ENCODE results near the gene ZNF879.

The ZNF879 gene

DNA sequence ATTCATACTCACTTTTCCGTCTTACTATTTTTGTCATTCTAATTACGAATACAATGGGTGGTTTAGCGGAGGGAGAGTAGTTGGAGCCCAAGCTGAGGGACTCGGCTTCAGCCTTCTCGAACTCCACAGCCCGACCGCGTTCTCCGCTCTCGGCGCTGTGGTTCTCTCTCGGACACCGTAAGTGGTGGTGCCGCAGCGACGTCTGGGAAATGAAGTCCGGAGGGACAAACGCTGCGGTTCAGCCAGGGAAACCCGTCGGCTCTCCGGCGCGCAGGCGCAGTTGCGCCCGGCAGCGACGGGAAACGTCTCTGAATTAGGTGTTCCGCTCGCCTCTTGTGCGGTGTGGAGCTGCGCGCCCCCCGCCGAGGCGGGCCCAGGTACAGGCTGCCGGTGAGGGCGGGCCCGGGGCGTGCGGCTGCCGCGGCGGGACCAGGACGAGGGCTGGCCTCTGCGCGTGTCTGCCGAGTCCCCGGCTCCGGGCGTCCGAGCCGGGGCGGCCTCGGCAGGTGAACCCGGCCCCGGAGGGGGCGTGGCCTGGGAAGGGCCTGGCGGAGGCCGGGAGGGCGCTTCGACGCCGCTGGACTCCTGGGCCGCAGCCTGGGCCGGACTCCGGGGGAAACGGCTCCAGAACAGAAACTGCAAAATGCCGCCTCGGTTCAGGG is at the start of gene ZNF879:
TSS of gene ZNF879 (plus strand) at position 277 of the 662 bp plus-strand sequence. CDS start 1,201 bp downstream, outside the sequence.
- DNase-seq (ENCODE audit: low spot score) = no peak

- no peak for DNase-seq (ENCODE audit: low spot score)
Observed at GRCh38 chr5:178981381-178981780, 42.2 kb upstream of the ZNF879 start.

- DNase-seq (ENCODE audit: low spot score) = no peak
Observed at GRCh38 chr5:178982941-178983340, 40.7 kb upstream of the ZNF879 start.

DNA sequence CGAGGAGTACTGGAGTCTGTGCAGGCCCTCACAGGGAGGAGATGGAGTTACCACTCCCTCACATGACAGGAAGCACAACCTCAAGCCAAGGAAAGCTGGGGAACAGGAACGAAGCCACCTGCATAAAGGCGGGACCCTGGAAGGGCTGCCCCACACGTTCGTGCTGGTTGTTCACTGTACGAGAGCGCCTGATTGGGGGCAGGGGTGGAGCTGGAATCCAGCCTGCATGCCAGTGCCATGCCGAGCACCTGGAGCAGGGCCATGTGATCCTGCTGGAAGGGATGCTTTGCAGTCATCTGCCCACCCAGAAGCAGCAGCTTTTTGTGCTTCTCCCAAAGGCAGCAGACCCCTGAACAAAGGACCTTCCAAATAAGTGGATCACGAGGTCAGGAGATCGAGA is 39.9 kb upstream of the ZNF879 start:
- no peak for DNase-seq (ENCODE audit: low spot score)

DNA sequence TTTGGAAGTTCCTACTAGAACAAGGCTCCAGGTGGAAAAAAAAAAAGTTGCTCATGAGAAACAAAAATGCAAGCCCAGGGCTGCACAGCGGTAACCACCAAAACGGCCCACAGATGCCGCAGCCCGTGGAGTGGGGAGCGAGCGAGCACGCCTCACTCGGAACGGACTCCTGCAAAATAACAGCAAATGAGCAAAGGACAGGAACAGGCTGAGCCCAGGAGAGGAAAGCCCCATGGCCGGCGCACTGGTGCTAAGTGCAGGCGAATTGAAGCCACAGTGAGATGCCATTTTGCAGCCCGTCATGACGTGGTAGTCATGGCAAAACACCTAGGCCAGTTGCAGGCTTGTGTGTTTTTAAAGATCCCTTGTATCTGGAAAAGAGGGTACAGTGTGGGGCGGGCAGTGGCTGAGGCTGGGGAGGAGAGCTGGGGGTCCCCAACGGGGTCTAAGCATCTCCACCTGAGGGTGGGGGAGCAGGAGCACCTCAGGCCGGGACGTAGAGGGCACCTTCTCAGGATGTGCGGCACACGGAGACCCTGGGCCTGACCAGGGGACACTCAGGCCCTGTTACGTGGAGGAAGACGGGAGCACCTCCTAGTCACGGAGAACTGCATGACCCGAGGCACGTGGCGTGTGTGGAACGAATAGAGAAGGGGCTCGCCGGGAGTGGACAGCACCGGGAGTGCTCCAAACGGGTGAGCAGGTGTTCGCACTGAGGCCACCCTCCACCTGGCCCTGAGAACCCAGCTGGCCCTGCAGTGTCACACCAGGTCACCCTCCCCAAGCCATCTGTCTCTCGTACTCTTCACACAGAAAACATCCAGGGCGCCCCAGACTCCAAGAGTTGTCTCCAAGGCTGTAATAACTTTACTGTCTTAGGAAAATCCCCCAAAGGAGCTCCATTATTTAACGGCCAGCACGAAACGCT is 39.2 kb upstream of the ZNF879 start:
- DNase-seq (ENCODE audit: low spot score) = no peak

- DNase-seq (ENCODE audit: low spot score) = no peak
Observed at GRCh38 chr5:178986326-178986960, 37.2 kb upstream of the ZNF879 start.

DNA sequence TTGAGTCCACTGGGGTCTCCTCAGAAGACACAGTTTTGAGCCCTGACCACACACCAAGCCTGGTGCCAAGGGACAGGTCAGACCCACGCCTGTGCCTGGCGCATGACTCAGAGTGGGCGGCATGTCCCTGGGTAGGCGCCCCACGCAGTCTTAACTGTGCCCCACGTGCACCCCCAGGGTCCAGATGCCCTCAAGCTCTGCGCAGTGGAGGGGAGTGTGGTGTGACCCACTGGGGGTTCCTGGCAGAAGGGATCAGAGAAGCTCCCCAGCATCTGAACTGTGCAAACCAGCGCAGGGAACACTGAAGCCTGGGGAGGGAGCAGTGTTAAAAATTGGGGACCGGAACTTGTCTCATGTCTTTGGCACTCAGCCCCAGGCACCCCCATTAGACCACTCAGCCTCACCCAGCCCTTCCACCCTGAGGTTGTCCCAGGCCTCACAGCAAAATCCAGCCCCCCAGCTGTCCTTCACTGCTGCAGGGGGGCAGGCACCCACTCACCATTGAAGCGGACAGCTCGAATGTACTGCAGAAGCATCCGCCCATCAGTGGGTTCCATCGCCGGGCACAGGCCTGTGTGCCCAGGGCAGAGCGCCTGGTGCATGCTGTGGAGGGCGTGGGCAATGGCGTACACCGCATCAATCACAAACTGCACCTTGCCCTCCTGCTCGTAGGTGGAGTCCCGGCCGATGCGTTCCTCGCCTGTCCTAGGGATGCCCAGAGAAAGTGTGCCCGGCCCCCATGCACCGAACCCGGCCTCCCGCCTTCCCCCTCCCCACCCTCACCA is 35.0 kb upstream of the ZNF879 start:
- DNase-seq (ENCODE audit: low spot score) = no peak

- DNase-seq (ENCODE audit: low spot score) = no peak
Observed at GRCh38 chr5:178989311-178989710, 34.3 kb upstream of the ZNF879 start.

GRCh38 chr5:178990491-178990890 is 33.1 kb upstream of the ZNF879 start:
- DNase-seq (ENCODE audit: low spot score) = no peak

GRCh38 chr5:178991190-178992145 is 32.1 kb upstream of the ZNF879 start:
- no peak for DNase-seq (ENCODE audit: low spot score)

GRCh38 chr5:178992291-178992895 is 31.2 kb upstream of the ZNF879 start:
- no peak for DNase-seq (ENCODE audit: low spot score)

DNA sequence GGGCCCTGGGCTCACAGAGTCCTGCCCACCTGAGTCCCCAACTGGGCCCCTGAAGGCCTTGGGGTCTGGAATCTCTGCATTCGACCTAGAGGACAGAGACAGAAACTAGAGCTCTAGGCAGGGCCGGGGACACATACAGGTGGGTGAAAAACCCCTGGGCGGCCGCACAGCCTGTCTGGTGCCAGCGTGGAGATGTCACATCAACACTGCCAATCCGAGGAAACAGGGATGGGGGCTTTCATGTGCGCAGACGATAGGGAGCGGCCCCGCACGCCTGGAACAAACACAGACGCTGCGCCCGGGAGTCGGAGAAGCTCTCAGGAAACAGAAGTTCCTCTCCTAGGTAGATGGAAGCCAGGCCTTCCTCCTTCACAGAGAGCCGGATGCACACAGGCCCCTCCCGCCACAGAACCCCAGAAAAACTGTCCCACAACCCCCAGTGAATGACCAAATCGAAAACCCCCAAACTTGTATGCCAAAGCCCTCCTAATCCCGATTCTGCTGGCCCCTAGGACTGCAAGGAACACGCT is 30.3 kb upstream of the ZNF879 start:
- no peak for DNase-seq (ENCODE audit: low spot score)

DNA sequence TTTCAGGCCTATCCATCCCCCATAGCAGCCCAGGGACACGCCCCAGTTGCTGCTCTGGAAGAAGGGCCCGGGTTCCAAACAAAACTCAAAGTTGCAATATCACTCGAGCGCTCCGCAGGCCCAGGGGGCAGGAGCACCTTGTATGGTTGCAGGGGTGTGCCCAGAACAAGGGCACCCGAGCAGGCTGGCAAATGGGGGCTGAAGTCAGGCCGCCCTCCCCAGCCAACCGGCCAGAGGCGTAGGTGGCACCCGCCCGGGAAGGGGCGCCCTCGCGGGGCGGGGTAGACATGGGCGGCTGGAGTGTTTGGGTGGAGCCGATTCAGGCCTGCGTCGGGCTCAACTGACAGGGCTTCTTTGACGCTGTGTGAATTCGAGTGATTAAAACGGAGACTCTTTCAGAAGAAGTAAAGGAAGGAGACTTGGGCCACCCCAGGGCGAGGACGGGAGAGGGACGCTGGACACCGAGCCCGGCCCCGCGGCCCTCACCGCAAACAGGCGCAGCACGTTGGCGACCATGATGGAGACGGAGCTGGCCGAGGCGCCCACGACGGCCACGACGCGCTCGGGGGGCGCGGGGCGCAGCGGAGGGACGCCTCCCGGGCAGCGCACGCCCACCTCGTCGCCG is 29.5 kb upstream of the ZNF879 start:
- no peak for DNase-seq (ENCODE audit: low spot score)

- DNase-seq (ENCODE audit: low spot score) = no peak
Observed at GRCh38 chr5:178994580-178995340, 28.8 kb upstream of the ZNF879 start, which contains the start of gene GRM6. GRM6 (minus strand) TSS chr5:178995320; CDS start chr5:178994944, 376 bp downstream.

DNA sequence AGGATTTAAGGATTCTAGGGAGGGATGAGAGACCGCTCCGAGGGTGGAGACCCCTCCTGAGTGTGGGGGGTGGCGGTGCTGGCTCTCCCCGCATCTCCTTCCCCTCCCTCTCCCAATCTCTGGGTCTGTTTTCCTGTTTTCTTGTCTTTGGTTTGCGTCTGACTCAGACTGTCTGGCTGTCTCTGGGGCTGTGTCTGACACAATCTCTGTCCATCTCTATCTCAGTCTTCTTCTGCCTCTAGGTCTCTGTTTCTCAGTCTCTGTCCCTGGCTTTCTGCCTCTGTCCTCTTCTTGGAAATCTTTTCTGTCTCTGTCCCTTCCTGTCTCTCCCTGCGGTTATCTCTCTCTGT is 28.3 kb upstream of the ZNF879 start:
- no peak for DNase-seq (ENCODE audit: low spot score)

- no peak for DNase-seq (ENCODE audit: low spot score)
Observed at GRCh38 chr5:178996156-178996555, 27.4 kb upstream of the ZNF879 start.

- no peak for DNase-seq (ENCODE audit: low spot score)
Observed at GRCh38 chr5:178997191-178997590, 26.4 kb upstream of the ZNF879 start.

DNA sequence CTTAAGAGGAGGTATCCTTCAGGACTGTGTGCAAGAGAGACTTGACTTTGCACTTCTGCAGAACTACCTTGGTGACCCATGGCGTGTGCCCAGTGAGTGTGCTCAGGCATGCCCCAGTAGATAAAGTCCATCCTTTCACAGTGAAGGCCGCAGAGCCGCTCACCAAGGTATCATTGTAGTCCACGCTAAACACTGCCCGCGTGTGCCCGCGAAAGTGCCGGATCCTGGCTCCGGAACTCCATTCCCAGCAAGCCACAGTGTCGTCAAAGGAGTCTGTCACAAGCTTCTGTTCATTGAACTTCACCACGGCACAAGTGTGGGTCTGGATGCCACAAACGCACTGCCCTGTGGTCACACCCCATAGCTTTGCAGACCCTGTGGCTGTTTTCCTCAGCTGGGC is 25.2 kb upstream of the ZNF879 start:
- no peak for DNase-seq (ENCODE audit: low spot score)

DNA sequence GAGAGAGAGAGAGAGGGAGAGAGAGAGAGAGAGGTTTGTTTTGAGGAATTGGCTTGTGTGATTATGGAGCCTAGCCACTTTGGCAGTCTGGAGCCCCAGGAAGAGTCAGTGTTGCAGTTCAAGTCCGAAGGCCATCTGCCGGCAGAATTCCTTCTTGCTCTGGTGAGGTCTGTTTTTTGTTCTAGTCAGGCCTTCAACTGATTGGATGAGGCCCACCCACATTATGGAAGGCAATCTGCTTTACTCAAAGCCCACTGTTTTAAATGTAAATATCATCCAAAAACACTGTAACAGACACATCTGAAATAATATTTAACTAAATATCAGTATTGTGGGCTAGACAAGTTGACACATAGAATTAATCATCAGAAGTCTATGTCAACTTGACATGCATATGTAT is 17.0 kb upstream of the ZNF879 start:
- DNase-seq (ENCODE audit: low spot score) = no peak

All from LoVo (cell line).